GM19324 (cell line): ENCODE results near the gene UMOD.

Experiments used
- ATAC-seq: cut with Tn5 transposase; IDR thresholded peaks from one replicate; pipeline ENCODE4 v1.9.1; 2021; ENCODE audit warnings: mild to moderate bottlenecking, moderate library complexity; ENCODE audit not compliant: unreplicated experiment, low FRiP score

The UMOD gene

GRCh38 chr16:20369452-20370054 is 17.0 kb upstream of the UMOD start:
- ATAC-seq = no peak

GRCh38 chr16:20364051-20364450 is 11.5 kb upstream of the UMOD start:
- no peak for ATAC-seq

- no peak for ATAC-seq
Observed at GRCh38 chr16:20363191-20363590, 10.7 kb upstream of the UMOD start.

- no peak for ATAC-seq
Observed at GRCh38 chr16:20359997-20360396, 7.5 kb upstream of the UMOD start.

GRCh38 chr16:20355114-20355782 is 2.7 kb upstream of the UMOD start:
- ATAC-seq = no peak

GRCh38 chr16:20353379-20353778 is 864 bp upstream of the UMOD start:
- no peak for ATAC-seq

- ATAC-seq = no peak
Observed at GRCh38 chr16:20349615-20350014, 2.9 kb downstream of the UMOD start.

GRCh38 chr16:20348365-20349185 is 3.9 kb downstream of the UMOD start:
- ATAC-seq = no peak

GRCh38 chr16:20347666-20348364 is 4.7 kb downstream of the UMOD start:
- ATAC-seq = no peak

- no peak for ATAC-seq
Observed at GRCh38 chr16:20344611-20345010, 7.9 kb downstream of the UMOD start.

- no peak for ATAC-seq
Observed at GRCh38 chr16:20339744-20340143, 12.8 kb downstream of the UMOD start.

- ATAC-seq = no peak
Observed at GRCh38 chr16:20336955-20337354, 15.6 kb downstream of the UMOD start.

- no peak for ATAC-seq
Observed at GRCh38 chr16:20334396-20334795, 18.1 kb downstream of the UMOD start.

GRCh38 chr16:20333120-20333519 is 19.4 kb downstream of the UMOD start:
- no peak for ATAC-seq

- no peak for ATAC-seq
Observed at GRCh38 chr16:20332411-20332810, 20.1 kb downstream of the UMOD start.

- ATAC-seq = no peak
Observed at GRCh38 chr16:20331635-20332034, 20.9 kb downstream of the UMOD start.

- no peak for ATAC-seq
Observed at GRCh38 chr16:20329392-20330138, 22.9 kb downstream of the UMOD start.

- ATAC-seq = no peak
Observed at GRCh38 chr16:20327444-20328041, 25.0 kb downstream of the UMOD start, which contains the start of gene GP2. GP2 (minus strand) TSS chr16:20327513; CDS start chr16:20326431, 1,082 bp downstream.

GRCh38 chr16:20326321-20326720 is 26.2 kb downstream of the UMOD start:
- no peak for ATAC-seq

- ATAC-seq = no peak
Observed at GRCh38 chr16:20325005-20325404, 27.5 kb downstream of the UMOD start.
